Neural crest cell (in vitro differentiated cells): ENCODE data around the gene MRC1. TPM values are rescaled to one million over a fixed set of nuclear protein-coding genes. Genes with fewer than 3 reads are reported as not detected.

Experiments used
- DNase-seq: peaks from one replicate; pipeline ENCODE4 v3.0.0; 2021; ENCODE audit warnings: low read depth, mixed read lengths, low spot score
- H3K27ac Mint-ChIP-seq: one replicate; pipeline ENCODE4 v1.8.0; 2021; ENCODE audit warnings: mild to moderate bottlenecking, mixed read lengths; ENCODE audit not compliant: unreplicated experiment
- H3K27me3 Mint-ChIP-seq: 2 replicates; pipeline ENCODE4 v1.8.0; 2021; ENCODE audit warnings: low read depth, mild to moderate bottlenecking, mixed read lengths
- H3K36me3 Mint-ChIP-seq: 2 replicates; pipeline ENCODE4 v1.8.0; 2021; ENCODE audit warnings: low read depth, mild to moderate bottlenecking, mixed read lengths
- H3K4me1 Mint-ChIP-seq: 2 replicates; pipeline ENCODE4 v1.8.0; 2021; ENCODE audit warnings: mixed read lengths
- H3K4me3 Mint-ChIP-seq: one replicate; pipeline ENCODE4 v1.8.0; 2021; ENCODE audit warnings: mild to moderate bottlenecking, mixed read lengths
- H3K9me3 Mint-ChIP-seq: 2 replicates; pipeline ENCODE4 v1.8.0; 2021; ENCODE audit warnings: mixed read lengths
- CTCF ChIP-seq: fragments of 200-600 bp; sonication (generic); conservative IDR thresholded peaks from 2 replicates; pipeline ENCODE4 v1.5.0; 2021; ENCODE audit warnings: antibody characterized with exemption, mild to moderate bottlenecking
- total RNA-seq: library from RNA; stranded (reverse); gene quantifications from 2 replicates; pipeline ENCODE4 v1.2.1, GENCODE V29; 2021

MRC1 gene
- total RNA-seq, 1 donor from 2014 or later: not detected

GRCh38 chr10:17831341-17831740 lies 22.2 kb downstream of the MRC1 start:
- no peaks in the 10 kb centered on the region for H3K36me3 Mint-ChIP-seq
- no peak for TF ChIP-seq CTCF
- peaks cover 2% of the 10 kb centered on the region for H3K9me3 Mint-ChIP-seq
- no peaks in the 10 kb centered on the region for H3K4me1 Mint-ChIP-seq
- no peaks in the 10 kb centered on the region for H3K27me3 Mint-ChIP-seq
- DNase-seq: no peak
- H3K27ac Mint-ChIP-seq: no peak overlapping the region
- H3K4me3 Mint-ChIP-seq: no peak overlapping the region

DNA sequence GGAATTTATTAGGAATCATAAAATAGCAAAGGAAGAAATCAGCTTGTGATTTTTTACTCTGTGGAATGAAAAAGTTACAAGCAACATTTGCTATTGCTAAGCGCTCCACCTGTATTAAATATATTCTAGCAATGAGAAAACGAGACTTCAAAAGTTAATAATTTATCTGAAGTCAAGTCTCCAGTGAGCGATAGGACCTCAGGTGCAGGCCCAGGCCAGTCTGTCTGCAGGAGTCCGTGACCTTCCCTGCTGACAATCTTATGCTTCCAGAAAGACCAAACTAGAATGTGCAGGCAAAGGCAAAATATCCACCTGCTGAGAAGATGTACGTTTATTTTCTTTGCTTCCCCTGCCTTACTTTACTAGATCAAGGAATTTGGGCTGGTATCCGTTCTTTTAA lies 22.7 kb downstream of the MRC1 start:
- no peak for DNase-seq
- no peak for TF ChIP-seq CTCF
- Mint-ChIP-seq H3K27me3 (peaks cover 2% of the 10 kb centered on the region), H3K9me3 (peaks cover under 1% of the 10 kb centered on the region), H3K4me1 (no peaks in the 10 kb centered on the region), H3K4me3 (no peak overlapping the region), H3K36me3 (no peaks in the 10 kb centered on the region), H3K27ac (no peak overlapping the region)

DNA sequence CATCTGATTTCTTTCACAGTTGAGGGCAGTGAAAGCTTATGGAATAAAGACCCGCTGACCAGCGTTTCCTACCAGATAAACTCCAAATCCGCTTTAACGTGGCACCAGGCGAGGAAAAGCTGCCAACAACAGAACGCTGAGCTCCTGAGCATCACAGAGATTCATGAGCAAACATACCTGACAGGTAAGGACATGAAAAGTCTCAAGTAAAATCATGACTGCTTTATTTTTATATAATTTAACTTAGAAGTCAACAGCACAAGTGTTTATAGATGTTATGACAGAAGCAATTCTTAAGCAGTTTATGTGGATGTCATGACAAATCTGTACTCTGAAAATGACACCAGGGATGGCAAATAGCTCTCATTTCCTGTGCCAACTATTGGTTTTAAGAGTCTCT lies 24.5 kb downstream of the MRC1 start:
- H3K9me3 Mint-ChIP-seq: no peaks in the 10 kb centered on the region
- no peak for DNase-seq
- H3K4me3 Mint-ChIP-seq: no peak overlapping the region
- no peak overlapping the region for H3K27ac Mint-ChIP-seq
- H3K27me3 Mint-ChIP-seq: peaks cover 2% of the 10 kb centered on the region
- H3K4me1 Mint-ChIP-seq: no peaks in the 10 kb centered on the region
- H3K36me3 Mint-ChIP-seq: no peaks in the 10 kb centered on the region
- no peak for TF ChIP-seq CTCF

DNA sequence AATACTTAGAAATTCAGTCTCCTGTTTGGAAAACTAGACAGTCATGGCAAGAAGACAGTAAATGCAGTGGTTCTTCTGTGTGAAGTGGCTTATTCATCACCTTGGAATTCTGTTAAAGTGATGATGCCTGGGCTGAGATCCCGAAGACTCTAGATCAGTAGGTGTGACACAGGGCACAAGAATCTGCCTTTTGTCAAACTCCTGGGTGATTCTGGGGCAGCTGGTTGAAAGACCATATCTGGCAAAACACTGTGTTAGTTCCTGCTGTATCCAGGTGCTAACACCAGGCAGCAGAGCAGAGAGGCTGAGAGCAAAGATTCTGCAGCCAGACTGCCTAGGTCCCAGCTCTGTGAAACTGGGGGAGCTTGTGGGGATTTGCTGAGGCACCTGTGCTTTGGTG lies 26.5 kb downstream of the MRC1 start:
- Mint-ChIP-seq H3K9me3 (no peaks in the 10 kb centered on the region), H3K4me3 (no peak overlapping the region), H3K36me3 (no peaks in the 10 kb centered on the region), H3K4me1 (no peaks in the 10 kb centered on the region), H3K27me3 (peaks cover 2% of the 10 kb centered on the region), H3K27ac (no peak overlapping the region)
- DNase-seq: no peak
- TF ChIP-seq CTCF: no peak

DNA sequence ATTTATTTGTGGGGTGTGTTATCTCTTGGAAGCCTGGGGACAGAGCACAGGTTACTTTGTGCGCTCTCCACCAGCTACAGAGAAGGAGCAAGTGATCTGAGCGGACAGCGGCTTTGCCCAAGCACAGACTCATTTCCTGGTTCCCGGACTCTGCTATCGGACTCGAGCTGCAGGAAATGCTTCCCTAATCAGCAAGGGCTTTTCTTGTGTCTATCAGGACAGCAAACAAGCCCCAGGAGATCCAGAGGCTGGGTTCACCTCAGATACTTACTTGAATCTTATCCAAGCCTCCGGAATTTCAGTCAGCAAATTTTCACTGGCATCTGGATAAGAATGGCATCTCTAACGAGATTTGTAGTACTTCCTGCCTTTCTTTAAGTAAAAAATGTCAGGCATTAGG lies 27.8 kb downstream of the MRC1 start:
- H3K36me3 Mint-ChIP-seq: no peaks in the 10 kb centered on the region
- no peak for DNase-seq
- no peaks in the 10 kb centered on the region for H3K4me1 Mint-ChIP-seq
- H3K4me3 Mint-ChIP-seq: no peak overlapping the region
- H3K27me3 Mint-ChIP-seq: peaks cover 2% of the 10 kb centered on the region
- H3K27ac Mint-ChIP-seq: peak overlapping the region; percentile 57
- TF ChIP-seq CTCF: no peak
- H3K9me3 Mint-ChIP-seq: no peaks in the 10 kb centered on the region
